Motor neuron (in vitro differentiated cells): ENCODE measurements around the gene VWA2. TPM values are rescaled to one million over a fixed set of nuclear protein-coding genes. Genes with fewer than 3 reads are reported as not detected.
A peak's percentile ranks its signal among the peaks of the same experiment; 100 is the strongest.

Experiments used
- ATAC-seq, 8 experiments: fragments of 200-7000 bp; cut with Tn5 transposase; replicated peaks in 6 of 8; 2 replicates each; pipeline ENCODE4 v1.8.0; 2021; ENCODE audit warnings: mild to moderate bottlenecking in 8 of 8, moderate library complexity in 8 of 8
- H3K27ac ChIP-seq, 2 donors: fragments of 250-450 bp; sonication (Bioruptor Pico); 2 replicates each; pipeline ENCODE4 v1.9.0; 2021; ENCODE audit warnings: antibody characterized with exemption in 2 of 2, mild to moderate bottlenecking in 2 of 2, moderate library complexity in 1 of 2
- H3K4me1 ChIP-seq, 2 donors: fragments of 250-450 bp; sonication (Bioruptor Pico); replicated peaks in 1 of 2; 2 replicates each; pipeline ENCODE4 v1.6.1; 2021; ENCODE audit warnings: antibody characterized with exemption in 2 of 2, mild to moderate bottlenecking in 2 of 2, moderate library complexity in 1 of 2
- H3K4me3 ChIP-seq, 5 donors: fragments of 250-450 bp; sonication (Bioruptor Pico); 2 replicates each; pipeline ENCODE4 v1.9.0; 2021; ENCODE audit warnings: antibody characterized with exemption in 5 of 5, mild to moderate bottlenecking in 5 of 5, moderate library complexity in 4 of 5
- WGBS, 10 experiments: fragments of 450-650 bp; shearing (Covaris generic); methylation state at CpG; one replicate each; pipeline ENCODE4 v1.0.0; 2022; 5-methylcytosine and 5-hydroxymethylcytosine counted together
- in situ Hi-C, 9 experiments: fragments of 400-800 bp; cut with MboI; loops; one replicate each; pipeline ENCODE4 v1.15.0; 2021; ENCODE audit warnings: low sequenced_read_pairs in 9 of 9, low pct_unique_long_range_greater_than_20kb in 2 of 9; ENCODE audit not compliant: unreplicated experiment in 9 of 9
- total RNA-seq, 8 experiments: library from RNA; unstranded; fragments of 300-600 nt; gene quantifications; 2 replicates each; pipeline versions ENCODE4 v1.2.3 to v1.2.4, GENCODE V29; 2022

Gene VWA2
- total RNA-seq, 8 experiments from 2014 or later = 0.08 to 3.3 (median 0.23) TPM; not detected in 1

DNA sequence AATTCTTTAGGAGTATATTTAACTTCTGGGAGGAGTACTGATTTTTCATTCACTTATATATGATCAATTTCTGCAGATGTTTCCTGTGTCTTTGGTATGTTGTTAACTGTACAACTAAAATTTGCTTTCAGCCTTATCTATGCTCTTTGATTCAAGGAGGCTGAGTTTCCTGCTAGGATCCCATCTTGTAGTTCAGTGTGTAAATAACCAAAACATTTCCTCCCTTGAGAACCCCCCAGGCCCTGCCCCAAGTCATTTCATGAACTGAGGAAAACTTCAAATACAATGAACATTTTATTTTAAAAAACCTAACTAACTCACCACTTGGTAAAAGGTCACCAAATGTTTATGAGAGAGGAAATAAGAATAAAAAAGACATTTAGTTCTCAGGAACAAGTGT is 55.5 kb downstream of the VWA2 start:
- no peaks in the 10 kb centered on the region for H3K4me1 ChIP-seq
- in situ Hi-C loops = no loop called here
- no peak for ATAC-seq
- H3K4me3 ChIP-seq = no peak overlapping the region
- H3K27ac ChIP-seq = no peak overlapping the region

DNA sequence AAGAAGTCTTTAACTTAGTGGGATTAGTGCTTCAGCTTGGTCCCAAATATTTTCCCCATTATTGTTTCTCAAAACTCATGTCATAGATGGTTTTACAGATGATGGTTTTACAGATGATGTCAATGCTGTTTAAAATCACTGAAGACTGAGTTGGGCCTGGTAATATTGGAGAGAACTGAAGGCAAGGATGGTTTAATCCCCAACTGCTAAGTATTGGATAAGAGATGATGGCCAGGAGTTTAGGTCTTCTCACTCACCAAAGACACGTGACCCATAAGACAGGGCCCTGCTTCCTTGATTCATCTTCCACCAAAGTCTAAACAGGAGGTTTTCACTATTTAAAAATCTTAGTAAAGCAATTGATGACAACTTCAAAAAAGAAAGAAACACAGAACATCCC is 56.3 kb downstream of the VWA2 start:
- no peak overlapping the region for H3K27ac ChIP-seq
- no peak for ATAC-seq
- 0 to 100% (median 0%) methylated on average over 1 of the region's 1 CpG; no CpG with 5 or more reads in 1 of the 10 experiments for WGBS, 10 experiments
- H3K4me3 ChIP-seq = no peak overlapping the region
- in situ Hi-C loops = no loop called here
- no peaks in the 10 kb centered on the region for H3K4me1 ChIP-seq

DNA sequence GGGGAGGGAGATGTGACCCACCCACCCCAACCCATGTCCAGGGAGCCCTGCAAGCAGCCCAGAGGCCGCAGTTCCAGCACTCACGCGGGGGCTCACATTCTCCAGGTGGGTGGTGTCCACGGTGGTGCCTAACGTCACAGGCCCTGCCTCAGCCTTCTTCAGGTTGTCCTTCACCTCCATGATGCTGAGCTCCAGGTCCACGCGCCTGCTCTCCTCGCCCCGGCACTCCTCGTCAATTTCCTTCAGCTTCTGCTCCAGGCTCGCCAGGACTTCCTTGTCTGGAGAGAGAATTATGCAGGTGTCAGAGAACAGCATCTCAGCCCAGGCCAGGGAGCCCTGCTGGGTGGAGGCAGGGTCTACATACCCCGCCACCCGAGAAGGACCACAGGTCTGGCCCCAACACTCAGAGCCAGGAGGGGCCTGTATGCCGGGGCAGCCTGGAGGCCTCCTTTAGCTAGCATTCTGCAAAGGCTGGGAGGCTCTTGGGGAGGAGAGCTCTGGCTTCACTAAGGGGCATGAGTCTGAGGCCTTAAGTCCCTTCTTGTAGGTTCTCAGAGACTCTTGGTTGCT is 58.2 kb downstream of the VWA2 start:
- WGBS, 10 experiments = 70 to 96% methylated on average over 7 to 9 of the region's 14 CpGs; no CpG with 5 or more reads in 8 of the 10 experiments
- Histone ChIP-seq H3K4me3 (no peak overlapping the region), H3K4me1 (no peaks in the 10 kb centered on the region), H3K27ac (no peak overlapping the region)
- ATAC-seq = no peak
- in situ Hi-C loops = no loop called here

DNA sequence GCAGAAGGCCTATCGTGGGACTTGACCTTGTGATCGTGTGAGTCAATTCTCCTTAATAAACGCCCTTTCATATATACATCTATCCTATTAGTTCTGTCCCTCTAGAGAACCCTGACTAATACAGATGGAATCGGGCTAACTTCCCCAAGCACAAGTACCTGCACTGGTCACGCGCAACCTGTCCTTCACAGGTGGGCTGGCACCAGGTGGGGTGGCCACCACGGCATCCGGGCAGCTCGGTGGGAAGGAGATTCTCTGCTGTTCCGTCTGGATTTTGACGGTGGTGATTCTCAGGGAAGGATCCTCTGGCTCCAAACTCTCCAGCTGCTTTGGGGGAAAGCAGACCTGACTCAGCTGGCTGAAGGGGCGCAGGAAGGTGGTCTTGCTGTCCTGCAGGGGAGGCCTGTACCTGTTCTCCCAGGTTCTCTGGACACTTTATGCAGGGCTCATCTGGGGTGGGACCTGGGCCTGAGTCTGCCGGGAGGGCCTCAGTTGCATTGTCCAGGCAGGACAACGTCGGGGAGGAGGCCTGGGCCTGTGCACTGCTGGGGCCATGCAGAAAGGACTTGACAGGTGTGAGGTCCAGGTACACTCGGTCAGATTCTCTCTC is 61.1 kb downstream of the VWA2 start:
- Histone ChIP-seq H3K27ac (no peak overlapping the region), H3K4me1 (no peaks in the 10 kb centered on the region), H3K4me3 (no peak overlapping the region)
- in situ Hi-C loops = loop anchor here in 2 of 9 experiments (25.0 kb wide), 1 partner anchor 112 kb away; the partner anchor contains the start of gene AFAP1L2 (in 2 of the 2)
- WGBS, 10 experiments = 79 to 100% (median 94%) methylated on average over 1 to 10 of the region's 16 CpGs; no CpG with 5 or more reads in 3 of the 10 experiments
- no peak for ATAC-seq

DNA sequence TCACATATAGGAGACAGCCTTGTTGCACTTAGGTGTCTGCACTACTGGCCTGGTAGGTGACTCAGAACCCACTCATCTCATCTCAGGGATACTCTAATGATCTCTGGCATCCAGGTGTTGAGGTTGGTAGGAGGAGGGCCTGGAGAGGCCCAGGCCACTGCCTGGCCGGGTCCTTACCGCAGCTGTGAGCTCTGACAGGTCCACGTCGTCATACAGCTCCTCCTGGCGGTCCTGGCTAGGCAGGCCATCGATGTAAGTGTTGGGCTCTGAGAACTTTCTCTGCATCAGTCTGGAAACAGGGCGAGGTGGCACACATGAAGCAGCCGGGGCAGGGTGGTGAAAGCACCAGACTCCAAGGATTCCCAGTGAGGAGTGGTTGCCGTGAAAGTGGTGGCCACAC is 62.1 kb downstream of the VWA2 start:
- ATAC-seq = no peak
- H3K4me1 ChIP-seq = no peaks in the 10 kb centered on the region
- no peak overlapping the region for H3K4me3 ChIP-seq
- WGBS, 10 experiments = 90 to 100% (median 100%) methylated on average over 1 to 4 of the region's 9 CpGs; no CpG with 5 or more reads in 4 of the 10 experiments
- no peak overlapping the region for H3K27ac ChIP-seq
- in situ Hi-C loops = loop anchor here in 2 of 9 experiments (25.0 kb wide), 1 partner anchor 111 kb away; the partner anchor contains the start of gene AFAP1L2 (in 2 of the 2)

DNA sequence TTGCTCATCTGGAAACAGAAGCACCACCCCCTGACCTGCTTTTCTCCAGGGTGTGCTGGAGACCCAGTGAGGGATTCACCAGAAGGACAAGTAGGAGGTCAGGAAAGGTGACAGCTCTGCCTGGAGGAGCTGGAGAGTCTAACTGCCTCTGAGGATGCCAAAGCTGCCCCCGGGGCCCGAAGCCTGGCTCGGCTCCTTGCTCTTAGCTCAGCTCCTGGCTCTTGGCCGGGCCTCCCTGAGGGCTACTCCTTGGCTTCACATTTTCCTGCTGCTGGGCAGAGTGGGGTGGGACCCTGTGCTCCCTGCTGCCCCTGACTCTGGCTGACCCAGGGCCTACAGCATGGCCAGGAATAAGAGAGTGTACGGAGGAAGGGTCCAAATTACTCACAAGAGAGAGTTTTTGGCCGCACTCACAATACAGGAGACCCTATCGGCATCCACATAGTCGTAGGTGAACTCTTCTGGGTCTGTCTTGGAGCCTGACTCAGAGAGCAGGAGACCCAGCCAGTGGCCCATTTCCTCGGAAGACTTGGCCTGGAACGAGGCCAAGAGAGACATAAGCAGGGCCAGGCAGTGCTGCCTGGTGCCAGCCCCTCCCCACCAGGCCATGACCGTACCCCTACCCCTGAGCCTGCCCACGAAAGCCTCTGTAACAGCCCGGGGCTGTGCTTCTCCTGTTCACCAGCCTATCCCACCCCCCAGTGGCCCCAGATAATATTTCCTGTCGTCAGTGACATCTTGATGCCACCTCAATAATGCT is 63.1 kb downstream of the VWA2 start:
- H3K27ac ChIP-seq = no peak overlapping the region
- no peak for ATAC-seq
- H3K4me1 ChIP-seq = peaks cover 3 to 4% of the 10 kb centered on the region in 2 donors
- 20 to 92% (median 68%) methylated on average over 1 to 4 of the region's 14 CpGs; no CpG with 5 or more reads in 4 of the 10 experiments for WGBS, 10 experiments
- H3K4me3 ChIP-seq = no peak overlapping the region
- in situ Hi-C loops = loop anchor here in 2 of 9 experiments (25.0 kb wide), 1 partner anchor 110 kb away; the partner anchor contains the start of gene AFAP1L2 (in 2 of the 2)

DNA sequence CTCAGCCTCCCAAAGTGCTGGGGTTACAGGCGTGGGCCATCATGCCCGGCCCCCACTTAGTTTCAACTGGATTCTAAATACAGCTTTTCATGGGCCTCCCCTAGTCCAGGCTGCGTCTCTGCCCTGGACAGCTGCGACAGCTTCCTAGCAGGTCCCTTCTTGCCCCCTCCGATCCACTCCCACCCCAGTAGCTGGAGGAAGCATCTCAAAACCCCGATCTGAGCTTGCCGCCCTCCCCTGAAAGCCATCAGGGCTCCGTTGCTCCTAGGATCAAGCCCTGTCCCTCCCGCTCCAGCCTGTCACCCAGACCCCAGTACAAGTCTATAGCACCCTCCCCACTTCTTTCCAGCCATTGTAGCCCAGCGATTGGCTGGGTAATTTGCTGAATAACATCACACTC is 64.5 kb downstream of the VWA2 start:
- peak overlapping the region in 4 of 5 donors; percentile 7 to 49 (median 45) for H3K4me3 ChIP-seq
- peaks cover 17 to 19% of the 10 kb centered on the region in 2 donors for H3K4me1 ChIP-seq
- in situ Hi-C loops = loop anchor here in 2 of 9 experiments (25.0 kb wide), 1 partner anchor 109 kb away; the partner anchor contains the start of gene AFAP1L2 (in 2 of the 2)
- no peak overlapping the region for H3K27ac ChIP-seq
- WGBS, 10 experiments = 0 to 70% methylated on average over 1 to 2 of the region's 10 CpGs; no CpG with 5 or more reads in 8 of the 10 experiments
- ATAC-seq = peak in 1 of 8 experiments; percentile 1

DNA sequence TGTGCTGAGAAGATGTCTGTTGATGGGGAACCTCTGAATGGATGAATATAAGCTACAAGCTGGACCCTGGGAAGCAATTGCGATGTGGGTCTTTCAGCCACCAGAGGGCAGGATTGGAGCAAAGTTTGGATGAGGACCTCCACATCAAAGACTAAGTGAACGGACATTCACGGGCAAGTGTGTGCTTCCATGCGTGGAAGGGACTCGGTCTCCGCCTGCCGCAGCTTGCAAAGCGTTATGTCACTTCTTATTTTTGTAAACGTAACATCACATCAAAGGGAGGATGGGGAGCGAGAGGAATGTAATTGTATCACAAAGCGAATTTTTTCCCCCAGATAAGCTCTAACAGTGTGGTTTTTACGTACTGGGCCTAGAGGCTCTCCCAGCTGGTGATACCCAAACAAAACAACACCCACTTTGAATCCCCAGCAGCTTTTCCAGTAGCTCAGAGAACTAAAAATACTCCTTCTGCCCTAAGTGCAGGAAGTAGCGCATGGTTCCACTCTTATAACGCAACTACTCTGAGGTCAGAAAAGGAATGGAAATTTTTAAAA is 65.0 kb downstream of the VWA2 start:
- 0 to 50% (median 10%) methylated on average over 2 to 11 of the region's 14 CpGs; no CpG with 5 or more reads in 1 of the 10 experiments for WGBS, 10 experiments
- in situ Hi-C loops = loop anchor here in 2 of 9 experiments (25.0 kb wide), 1 partner anchor 108 kb away; the partner anchor contains the start of gene AFAP1L2 (in 2 of the 2)
- ATAC-seq = peak; percentile 44 to 76 (median 65)
- peaks cover 23 to 24% of the 10 kb centered on the region in 2 donors for H3K4me1 ChIP-seq
- peak overlapping the region; percentile 57 to 69 for H3K27ac ChIP-seq
- H3K4me3 ChIP-seq = peak overlapping the region; percentile 41 to 57 (median 45)

DNA sequence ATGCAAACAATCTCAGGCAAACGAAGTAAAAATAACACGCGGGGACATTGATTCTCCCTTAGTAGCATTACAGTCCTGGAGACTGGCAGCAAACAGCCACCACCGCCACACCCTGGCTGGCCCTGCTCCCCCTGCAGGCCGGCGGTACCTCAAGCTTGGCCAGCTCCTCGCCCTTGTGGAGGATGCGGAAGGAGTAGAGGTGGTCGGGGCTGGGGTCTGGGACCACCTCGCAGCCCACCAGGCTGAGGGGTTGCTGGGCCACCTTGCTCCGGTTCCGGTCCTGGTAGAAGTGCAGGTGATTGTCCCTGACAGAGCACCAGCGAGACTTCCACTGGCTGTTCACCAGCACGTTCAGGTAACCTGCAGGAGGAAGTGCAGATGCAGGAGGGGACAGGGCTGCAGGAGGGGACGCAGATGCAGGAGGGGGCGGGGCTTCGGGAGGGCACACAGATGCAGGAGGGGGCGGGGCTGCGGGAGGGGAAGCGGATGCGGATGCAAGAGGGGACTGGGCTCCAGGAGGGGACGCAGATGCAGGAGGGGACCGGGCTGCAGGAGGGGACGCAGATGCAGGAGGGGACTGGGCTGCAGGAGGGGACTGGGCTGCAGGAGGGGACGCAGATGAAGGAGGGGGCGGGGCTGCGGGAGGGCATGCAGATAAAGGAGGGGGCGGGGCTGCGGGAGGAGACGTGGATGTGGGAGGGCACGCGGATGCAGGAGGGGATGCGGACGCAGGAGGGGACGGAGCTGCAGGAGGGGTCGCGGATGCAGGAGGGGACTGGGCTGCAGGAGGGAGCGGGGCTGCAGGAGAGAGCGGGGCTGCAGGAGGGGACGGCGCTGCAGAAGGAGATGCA is 65.7 kb downstream of the VWA2 start:
- H3K27ac ChIP-seq = peak overlapping the region; percentile 57 to 69
- WGBS, 10 experiments = 0 to 10% (median 0%) methylated on average over 2 to 8 of the region's 41 CpGs; no CpG with 5 or more reads in 7 of the 10 experiments
- in situ Hi-C loops = loop anchor here in 2 of 9 experiments (25.0 kb wide), 1 partner anchor 108 kb away; the partner anchor contains the start of gene AFAP1L2 (in 2 of the 2)

DNA sequence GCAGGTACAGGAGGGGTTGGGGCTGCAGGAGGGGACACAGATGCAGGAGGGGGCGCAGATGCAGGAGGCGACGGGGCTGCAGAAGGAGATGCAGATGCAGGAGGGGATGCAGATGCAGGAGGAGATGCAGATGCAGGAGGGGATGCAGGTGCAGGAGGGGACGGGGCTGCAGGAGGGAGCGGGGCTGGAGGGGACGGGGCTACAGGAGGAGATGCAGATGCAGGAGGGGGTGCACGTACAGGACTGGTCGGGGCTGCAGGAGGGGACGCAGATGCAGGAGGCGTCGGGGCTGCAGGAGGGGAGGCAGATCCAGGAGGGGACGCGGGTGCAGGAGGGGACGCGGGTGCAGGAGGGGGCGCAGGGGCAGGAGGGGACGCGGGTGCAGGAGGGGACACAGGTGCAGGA is 66.5 kb downstream of the VWA2 start:
- WGBS, 10 experiments = no CpG with 5 or more reads among the region's 18 CpGs
- H3K4me3 ChIP-seq = peak overlapping the region in 4 of 5 donors; percentile 41 to 57 (median 47)
- peaks cover 26 to 31% of the 10 kb centered on the region in 2 donors for H3K4me1 ChIP-seq
- ATAC-seq = no peak
- peak overlapping the region in 1 of 2 donors; percentile 69 for H3K27ac ChIP-seq
- in situ Hi-C loops = loop anchor here in 2 of 9 experiments (25.0 kb wide), 1 partner anchor 107 kb away; the partner anchor contains the start of gene AFAP1L2 (in 2 of the 2)

More for the DNA sequence above, 65.7 kb downstream of the VWA2 start:
- H3K4me3 ChIP-seq = peak overlapping the region; percentile 41 to 57 (median 45)
- peak; percentile 42 to 86 (median 82) for ATAC-seq
- H3K4me1 ChIP-seq = peaks cover 26% of the 10 kb centered on the region in 2 donors

DNA sequence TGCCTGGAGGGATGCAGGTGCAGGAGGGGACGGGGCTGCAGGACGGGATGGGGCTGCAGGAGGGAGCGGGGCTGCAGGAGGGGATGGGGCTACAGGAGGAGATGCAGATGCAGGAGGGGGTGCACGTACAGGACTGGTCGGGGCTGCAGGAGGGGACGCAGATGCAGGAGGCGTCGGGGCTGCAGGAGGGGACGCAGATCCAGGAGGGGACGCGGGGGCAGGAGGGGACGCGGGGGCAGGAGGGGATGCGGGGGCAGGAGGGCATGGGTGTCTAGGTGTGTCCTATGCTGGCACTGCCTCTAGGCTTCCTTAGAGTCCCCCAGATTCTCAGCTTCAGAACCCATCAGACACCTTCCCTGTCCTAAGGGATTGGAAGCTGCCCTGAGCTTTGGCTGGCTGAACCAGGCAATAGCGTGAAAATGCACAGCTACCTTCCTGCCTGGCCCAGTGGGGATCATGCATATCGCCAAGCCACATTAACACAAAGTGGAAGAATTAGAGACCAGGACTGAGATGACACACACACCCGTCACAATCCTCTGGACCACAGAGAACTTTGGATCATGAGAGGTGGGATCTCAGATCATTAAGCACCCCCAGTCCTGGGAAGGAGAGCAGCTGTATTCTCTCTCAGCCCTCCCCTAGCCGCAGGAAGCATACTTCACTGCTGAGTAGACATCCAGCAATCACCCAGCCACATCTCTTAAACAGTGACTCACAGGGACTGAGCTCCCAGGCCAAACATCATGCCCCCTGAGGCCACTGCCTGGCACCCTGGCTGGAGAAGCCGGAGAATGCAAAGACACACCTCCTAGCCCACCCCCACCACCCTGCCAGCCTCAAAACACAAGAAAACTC is 67.3 kb downstream of the VWA2 start:
- 67% methylated on average over 3 of the region's 19 CpGs; no CpG with 5 or more reads in 9 of the 10 experiments for WGBS, 10 experiments
- peak in 3 of 8 experiments; percentile 37 to 61 (median 37) for ATAC-seq
- peaks cover 26 to 34% of the 10 kb centered on the region in 2 donors for H3K4me1 ChIP-seq
- H3K27ac ChIP-seq = no peak overlapping the region
- no peak overlapping the region for H3K4me3 ChIP-seq
- in situ Hi-C loops = loop anchor here in 2 of 9 experiments (25.0 kb wide), 1 partner anchor 106 kb away; the partner anchor contains the start of gene AFAP1L2 (in 2 of the 2)
